ENCODE data around the gene ZCCHC10.
"Not testable (repeated sequence)": the region's sequence is repeated elsewhere in the genome, so short reads cannot be mapped to it uniquely, and the experiment has no call there.

ZCCHC10 gene

GRCh38 chr5:132963171-132964104 is 62.9 kb downstream of the ZCCHC10 start, which contains the start of gene AFF4:
Gene AFF4, minus strand, starts transcription at chr5:132963634. Its CDS starts 26,445 bp downstream, at chr5:132937189.
- ChIA-PET CTCF (interaction anchor here (0.6 to 1.0 kb wide), 2 partner anchors 10 to 14 kb away, joined by 3 to 5 read pairs; no protein-coding TSS in a partner anchor), POLR2A (ENCODE audit: low non-redundant PET) (interaction anchor here (0.6 to 4.0 kb wide), 9 partner anchors 12 to 467 kb away, joined by 3 to 21 read pairs (median 4); partner anchors contain the start of gene HSPA4)
- peak within 1 kb of the TSS; percentile 94 for H3K27ac ChIP-seq
- no peak for TF ChIP-seq CTCF (conservative IDR thresholded peaks at IDR 0.05; ENCODE audit: low read depth)
- peak; percentile 96 for DNase-seq (ENCODE audit: low spot score)

GRCh38 chr5:132962429-132963021 is 63.8 kb downstream of the ZCCHC10 start:
- peak; percentile 62 for DNase-seq (ENCODE audit: low spot score)
- CTCF ChIA-PET = interaction anchor here (0.6 kb wide), 1 partner anchor 51 kb away, joined by 3 read pairs; no protein-coding TSS in a partner anchor
- peak overlapping the region; percentile 94 for H3K27ac ChIP-seq
- TF ChIP-seq CTCF (conservative IDR thresholded peaks at IDR 0.05; ENCODE audit: low read depth) = no peak
- POLR2A ChIA-PET (ENCODE audit: low non-redundant PET) = interaction anchor here (0.6 to 4.0 kb wide), 3 partner anchors 43 to 90 kb away, joined by 3 to 21 read pairs (median 9); partner anchors contain the start of gene HSPA4

- POLR2A ChIA-PET (ENCODE audit: low non-redundant PET) = interaction anchor here (4.0 kb wide), 1 partner anchor 90 kb away, joined by 21 read pairs; the partner anchor contains the start of gene HSPA4
Observed at GRCh38 chr5:132961887-132962286, 64.5 kb downstream of the ZCCHC10 start.

GRCh38 chr5:132961123-132961815 is 65.1 kb downstream of the ZCCHC10 start:
- POLR2A ChIA-PET (ENCODE audit: low non-redundant PET) = interaction anchor here (4.0 kb wide), 1 partner anchor 91 kb away, joined by 21 read pairs; the partner anchor contains the start of gene HSPA4
- DNase-seq (ENCODE audit: low spot score) = peak; percentile 56
- peak overlapping the region; percentile 56 for H3K27ac ChIP-seq
- CTCF ChIA-PET = interaction anchor here (0.6 kb wide), 1 partner anchor 63 kb away, joined by 5 read pairs; no protein-coding TSS in a partner anchor

More at GRCh38 chr5:132961887-132962286, 64.5 kb downstream of the ZCCHC10 start:
- CTCF ChIA-PET = interaction anchor here (0.6 kb wide), 2 partner anchors 50 to 64 kb away, joined by 3 to 5 read pairs; no protein-coding TSS in a partner anchor
- TF ChIP-seq CTCF (conservative IDR thresholded peaks at IDR 0.05; ENCODE audit: low read depth) = no peak
- H3K27ac ChIP-seq = no peak overlapping the region
- DNase-seq (ENCODE audit: low spot score) = no peak

- not testable (repeated sequence) for H3K27ac ChIP-seq
Observed at GRCh38 chr5:132956166-132956799, 70.1 kb downstream of the ZCCHC10 start.

GRCh38 chr5:132953710-132954109 is 72.6 kb downstream of the ZCCHC10 start:
- no peak for DNase-seq (ENCODE audit: low spot score)
- ChIA-PET CTCF (no interaction called here), POLR2A (ENCODE audit: low non-redundant PET) (no interaction called here)
- H3K27ac ChIP-seq = no peak overlapping the region
- TF ChIP-seq CTCF (conservative IDR thresholded peaks at IDR 0.05; ENCODE audit: low read depth) = no peak

More at GRCh38 chr5:132956166-132956799, 70.1 kb downstream of the ZCCHC10 start:
- CTCF ChIA-PET; POLR2A ChIA-PET (ENCODE audit: low non-redundant PET); DNase-seq (ENCODE audit: low spot score): not testable (repeated sequence)
